ENCODE data around the gene CDS1.

DNA sequence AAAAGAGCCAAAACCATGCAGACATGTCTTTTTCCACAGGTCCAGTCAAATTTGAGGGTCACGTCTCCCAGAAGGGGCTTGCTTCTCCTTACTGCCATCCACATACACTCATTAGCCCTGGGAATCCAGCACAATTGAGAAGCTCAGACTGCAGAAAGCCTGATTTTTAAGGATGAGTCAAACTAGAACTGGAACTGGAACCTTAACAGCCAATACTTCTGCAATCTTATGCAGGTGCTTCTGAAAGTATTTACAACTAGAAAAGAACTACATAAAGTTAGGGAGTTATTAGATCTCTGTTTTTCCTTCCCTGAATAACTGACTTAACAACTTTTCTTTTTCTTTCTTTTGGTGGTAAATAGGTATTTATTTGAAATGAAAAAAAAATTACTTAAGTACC, 86.3 kb downstream of the CDS1 start:
- TF ChIP-seq CTCF (IDR thresholded peaks at IDR 0.05 in 4 of 5, conservative IDR thresholded peaks at IDR 0.05 in 1 of 5) (no peak), POLR2A (IDR thresholded peaks at IDR 0.05) (no peak)
